ENCODE data around the gene PROSER3. TPM values are rescaled to one million over a fixed set of nuclear protein-coding genes. Genes with fewer than 3 reads are reported as not detected.

Gene PROSER3
- total and polyA plus RNA-seq, 2 experiments from 2014 or later = 16.3 to 28.9 TPM

- no peak for DNase-seq (ENCODE audit: low read depth in 1 of 2, low spot score in 1 of 2)
- Histone ChIP-seq H3K4me1 (ENCODE audit: low read depth) (no peaks in the 10 kb centered on the region), H3K9me3 (ENCODE audit: low read depth) (no peaks in the 10 kb centered on the region), H3K27ac (no peak overlapping the region), H3K27me3 (no peaks in the 10 kb centered on the region), H3K36me3 (no peaks in the 10 kb centered on the region), H3K4me3 (no peak overlapping the region)
- no peak for TF ChIP-seq CTCF (IDR thresholded peaks at IDR 0.05; ENCODE audit: low read depth, low read length)
Observed at GRCh38 chr19:35777961-35778360, 20.0 kb downstream of the PROSER3 start.

- no peaks in the 10 kb centered on the region for H3K4me1 ChIP-seq (ENCODE audit: low read depth)
- H3K9me3 ChIP-seq (ENCODE audit: low read depth) = no peaks in the 10 kb centered on the region
- no peaks in the 10 kb centered on the region for H3K27me3 ChIP-seq
- no peak overlapping the region for H3K27ac ChIP-seq
- no peak for TF ChIP-seq CTCF (IDR thresholded peaks at IDR 0.05; ENCODE audit: low read depth, low read length)
- no peaks in the 10 kb centered on the region for H3K36me3 ChIP-seq
- H3K4me3 ChIP-seq = no peak overlapping the region
- DNase-seq (ENCODE audit: low read depth in 1 of 2, low spot score in 1 of 2) = no peak
Observed at GRCh38 chr19:35779033-35779432, 21.1 kb downstream of the PROSER3 start.

GRCh38 chr19:35780058-35780457, 22.1 kb downstream of the PROSER3 start:
- Histone ChIP-seq H3K36me3 (no peaks in the 10 kb centered on the region), H3K9me3 (ENCODE audit: low read depth) (no peaks in the 10 kb centered on the region), H3K4me3 (no peak overlapping the region), H3K4me1 (ENCODE audit: low read depth) (no peaks in the 10 kb centered on the region), H3K27me3 (no peaks in the 10 kb centered on the region), H3K27ac (no peak overlapping the region)
- no peak for TF ChIP-seq CTCF (IDR thresholded peaks at IDR 0.05; ENCODE audit: low read depth, low read length)
- DNase-seq (ENCODE audit: low read depth in 1 of 2, low spot score in 1 of 2) = no peak

- Histone ChIP-seq H3K27ac (no peak overlapping the region), H3K36me3 (no peaks in the 10 kb centered on the region), H3K9me3 (ENCODE audit: low read depth) (no peaks in the 10 kb centered on the region), H3K4me3 (no peak overlapping the region), H3K27me3 (no peaks in the 10 kb centered on the region), H3K4me1 (ENCODE audit: low read depth) (no peaks in the 10 kb centered on the region)
- DNase-seq (ENCODE audit: low read depth in 1 of 2, low spot score in 1 of 2) = no peak
- TF ChIP-seq CTCF (IDR thresholded peaks at IDR 0.05; ENCODE audit: low read depth, low read length) = no peak
Observed at GRCh38 chr19:35780717-35781116, 22.7 kb downstream of the PROSER3 start.

GRCh38 chr19:35781650-35782049, 23.7 kb downstream of the PROSER3 start:
- no peaks in the 10 kb centered on the region for H3K9me3 ChIP-seq (ENCODE audit: low read depth)
- no peak overlapping the region for H3K27ac ChIP-seq
- no peaks in the 10 kb centered on the region for H3K36me3 ChIP-seq
- no peak for TF ChIP-seq CTCF (IDR thresholded peaks at IDR 0.05; ENCODE audit: low read depth, low read length)
- H3K4me3 ChIP-seq = no peak overlapping the region
- DNase-seq (ENCODE audit: low read depth in 1 of 2, low spot score in 1 of 2) = no peak
- no peaks in the 10 kb centered on the region for H3K4me1 ChIP-seq (ENCODE audit: low read depth)
- H3K27me3 ChIP-seq = no peaks in the 10 kb centered on the region

- TF ChIP-seq CTCF (IDR thresholded peaks at IDR 0.05; ENCODE audit: low read depth, low read length) = no peak
- no peak overlapping the region for H3K4me3 ChIP-seq
Observed at GRCh38 chr19:35782589-35782988, 24.6 kb downstream of the PROSER3 start.

More at GRCh38 chr19:35782589-35782988, 24.6 kb downstream of the PROSER3 start:
- Histone ChIP-seq H3K36me3 (no peaks in the 10 kb centered on the region), H3K4me1 (ENCODE audit: low read depth) (no peaks in the 10 kb centered on the region), H3K27ac (no peak overlapping the region), H3K9me3 (ENCODE audit: low read depth) (no peaks in the 10 kb centered on the region), H3K27me3 (no peaks in the 10 kb centered on the region)
- DNase-seq (ENCODE audit: low read depth in 1 of 2, low spot score in 1 of 2) = no peak
